CD14-positive monocyte (primary cell): Measurements from ENCODE around the gene KIF21B. TPM values are rescaled to one million over a fixed set of nuclear protein-coding genes. Genes with fewer than 3 reads are reported as not detected.

Experiments
- DNase-seq, 3 donors: peaks; one replicate each; pipeline ENCODE4 v3.0.0-alpha.2; 2011 to 2022
- H2AFZ ChIP-seq: 2 replicates; pipeline ENCODE4 v1.6.0; 2012; ENCODE audit warnings: mild to moderate bottlenecking, low read depth, low read length, inconsistent platforms; ENCODE audit not compliant: insufficient read depth, poor library complexity, severe bottlenecking
- H3K27ac ChIP-seq, 2 donors: 1 replicate in 1 of 2; 2 replicates in 1 of 2; pipeline ENCODE4 v1.5.1; 2012 to 2013; ENCODE audit warnings: low read length in 2 of 2, control low read depth in 1 of 2, inconsistent platforms in 1 of 2, low read depth in 1 of 2, mild to moderate bottlenecking in 1 of 2
- H3K27me3 ChIP-seq, 2 donors: one replicate each; pipeline versions ENCODE4 v1.6.0 to v1.6.1; 2011 to 2013; ENCODE audit warnings: low read length in 2 of 2; ENCODE audit not compliant: control insufficient read depth in 2 of 2, insufficient read depth in 2 of 2
- H3K36me3 ChIP-seq, 2 donors: replicated peaks in 1 of 2; 1 replicate in 1 of 2; 2 replicates in 1 of 2; pipeline versions ENCODE4 v1.5.1 to v1.6.1; 2012 to 2013; ENCODE audit warnings: low read length in 2 of 2, control low read depth in 1 of 2, inconsistent platforms in 1 of 2, mild to moderate bottlenecking in 1 of 2; ENCODE audit not compliant: insufficient read depth in 2 of 2, control insufficient read depth in 1 of 2
- H3K4me1 ChIP-seq, 2 donors: 1 replicate in 1 of 2; 2 replicates in 1 of 2; pipeline versions ENCODE4 v1.5.1 to v1.6.1; 2012 to 2013; ENCODE audit warnings: low read length in 2 of 2, control low read depth in 1 of 2, inconsistent platforms in 1 of 2, mild to moderate bottlenecking in 1 of 2, moderate library complexity in 1 of 2; ENCODE audit not compliant: insufficient read depth in 2 of 2, control insufficient read depth in 1 of 2
- H3K4me2 ChIP-seq: replicated peaks from 2 replicates; pipeline ENCODE3; 2012; ENCODE audit warnings: low read length, moderate library complexity, mild to moderate bottlenecking; ENCODE audit not compliant: poor library complexity, severe bottlenecking; ENCODE audit errors: extremely low read depth
- H3K4me3 ChIP-seq, 3 experiments: fragments of 200-600 bp in 1 of 3; sonication (generic) in 1 of 3; replicated peaks in 1 of 3; 1 replicate in 2 of 3; 2 replicates in 1 of 3; pipeline ENCODE4 v1.5.1; 2011 to 2013; ENCODE audit warnings: low read length in 3 of 3, mild to moderate bottlenecking in 3 of 3, control low read depth in 2 of 3, low read depth in 2 of 3, inconsistent platforms in 1 of 3, moderate library complexity in 1 of 3
- H3K79me2 ChIP-seq: 2 replicates; pipeline ENCODE4 v1.6.0; 2012; ENCODE audit warnings: mild to moderate bottlenecking, control low read depth, inconsistent platforms, low read length, moderate library complexity; ENCODE audit not compliant: insufficient read depth
- H3K9ac ChIP-seq: 2 replicates; pipeline ENCODE4 v1.6.0; 2017; ENCODE audit warnings: low read length, mild to moderate bottlenecking; ENCODE audit not compliant: insufficient read depth, poor library complexity, severe bottlenecking
- H3K9me3 ChIP-seq, 2 donors: replicated peaks in 1 of 2; 1 replicate in 1 of 2; 2 replicates in 1 of 2; pipeline versions ENCODE4 v1.5.1 to v1.6.1; 2012 to 2013; ENCODE audit warnings: low read length in 2 of 2, control low read depth in 1 of 2; ENCODE audit not compliant: control insufficient read depth in 1 of 2, insufficient read depth in 1 of 2
- H4K20me1 ChIP-seq: 2 replicates; pipeline ENCODE4 v1.6.0; 2012; ENCODE audit warnings: mild to moderate bottlenecking, low read length, control low read depth, moderate library complexity; ENCODE audit not compliant: insufficient read depth
- H3K27ac Mint-ChIP-seq, 7 donors: one replicate each; pipeline ENCODE4 v1.8.0; 2020; ENCODE audit warnings: mild to moderate bottlenecking in 7 of 7, mixed read lengths in 7 of 7, moderate library complexity in 6 of 7, inconsistent platforms in 2 of 7
- H3K27me3 Mint-ChIP-seq, 3 donors: one replicate each; pipeline ENCODE4 v1.8.0; 2021 to 2022; ENCODE audit warnings: low read depth in 3 of 3, mild to moderate bottlenecking in 3 of 3, mixed read lengths in 3 of 3, moderate library complexity in 3 of 3, inconsistent platforms in 1 of 3
- H3K36me3 Mint-ChIP-seq, 2 donors: one replicate each; pipeline ENCODE4 v1.8.0; 2020; ENCODE audit warnings: mixed read lengths in 2 of 2, inconsistent platforms in 1 of 2, mild to moderate bottlenecking in 1 of 2
- H3K4me1 Mint-ChIP-seq: one replicate; pipeline ENCODE4 v1.8.0; 2020; ENCODE audit warnings: mild to moderate bottlenecking, mixed read lengths
- H3K4me3 Mint-ChIP-seq, 2 donors: one replicate each; pipeline ENCODE4 v1.8.0; 2020; ENCODE audit warnings: mild to moderate bottlenecking in 2 of 2, mixed read lengths in 2 of 2, moderate library complexity in 1 of 2
- H3K9me3 Mint-ChIP-seq, 7 donors: one replicate each; pipeline ENCODE4 v1.8.0; 2020 to 2022; ENCODE audit warnings: mixed read lengths in 7 of 7, mild to moderate bottlenecking in 6 of 7, moderate library complexity in 6 of 7, inconsistent platforms in 2 of 7
- CTCF ChIP-seq: fragments of 200-600 bp; IDR thresholded peaks from one replicate; pipeline ENCODE4 v1.8.0; 2022; ENCODE audit warnings: antibody characterized with exemption, mild to moderate bottlenecking
- WGBS: methylation state at CpG from one replicate; pipeline ENCODE4 v1.1.5; 2013; ENCODE audit warnings: missing lambda C conversion rate; ENCODE audit not compliant: insufficient coverage; 5-methylcytosine and 5-hydroxymethylcytosine counted together
- intact Hi-C, 2 donors: fragments of 100-400 bp; cut with micrococcal nuclease; formaldehyde crosslinking; loops; one replicate each; pipeline versions ENCODE4 v1.15.0 to v1.15.1; 2023
- polyA plus RNA-seq, 3 donors: library from polyadenylated mRNA; depleted of rRNA in 1 of 3; unstranded in 2 of 3; stranded (reverse) in 1 of 3; fragments of 300-500 nt in 2 of 3; fragments of >200 nt in 1 of 3; fragmentation: Illumina TruSeq in 2 of 3; gene quantifications; 1 replicate in 2 of 3; 2 replicates in 1 of 3; pipeline ENCODE4 v1.2.3, GENCODE V29; 2012 to 2021

The KIF21B gene
- polyA plus RNA-seq, 3 donors, result 0.18 to 9.8 (median 0.30) TPM

DNA sequence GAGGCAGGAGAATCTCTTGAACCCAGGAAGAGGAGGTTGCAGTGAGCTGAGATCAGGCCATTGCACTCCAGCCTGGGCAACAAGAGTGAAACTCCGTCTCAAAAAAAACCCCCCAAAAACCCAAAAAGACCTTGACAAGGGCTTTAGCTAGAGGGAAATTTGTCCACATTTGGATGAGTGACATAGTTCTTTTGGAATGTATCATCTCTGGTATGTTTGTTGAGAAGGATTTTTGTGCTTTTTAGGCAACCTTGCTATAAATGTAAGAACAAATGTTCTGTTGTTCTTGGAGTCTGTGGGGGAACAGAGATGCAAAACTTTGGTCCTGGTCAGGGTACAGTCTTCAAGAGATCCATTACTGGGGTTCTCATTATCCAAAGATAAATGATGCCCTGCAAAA, 99.9 kb downstream of the KIF21B start:
- Histone ChIP-seq H3K27me3 (no peaks in the 10 kb centered on the region), H3K27ac (no peak overlapping the region), H3K9ac (no peak overlapping the region), H3K36me3 (no peaks in the 10 kb centered on the region), H3K4me1 (no peaks in the 10 kb centered on the region), H3K4me3 (no peak overlapping the region), H3K4me2 (no peak overlapping the region), H3K79me2 (no peaks in the 10 kb centered on the region), H3K9me3 (no peaks in the 10 kb centered on the region), H2AFZ (no peak overlapping the region), H4K20me1 (no peaks in the 10 kb centered on the region)
- H3K27ac Mint-ChIP-seq, result no peak overlapping the region
- DNase-seq, result no peak
- H3K27me3 Mint-ChIP-seq, result peaks cover 2 to 5% (median 3%) of the 10 kb centered on the region in 3 donors
- H3K4me1 Mint-ChIP-seq, result peaks cover 15% of the 10 kb centered on the region
- intact Hi-C loops, result no loop called here
- no CpG with 5 or more reads among the region's 1 CpG for WGBS
- no peak for TF ChIP-seq CTCF
- no peak overlapping the region for H3K4me3 Mint-ChIP-seq
- no peaks in the 10 kb centered on the region for H3K36me3 Mint-ChIP-seq
- no peaks in the 10 kb centered on the region for H3K9me3 Mint-ChIP-seq

DNA sequence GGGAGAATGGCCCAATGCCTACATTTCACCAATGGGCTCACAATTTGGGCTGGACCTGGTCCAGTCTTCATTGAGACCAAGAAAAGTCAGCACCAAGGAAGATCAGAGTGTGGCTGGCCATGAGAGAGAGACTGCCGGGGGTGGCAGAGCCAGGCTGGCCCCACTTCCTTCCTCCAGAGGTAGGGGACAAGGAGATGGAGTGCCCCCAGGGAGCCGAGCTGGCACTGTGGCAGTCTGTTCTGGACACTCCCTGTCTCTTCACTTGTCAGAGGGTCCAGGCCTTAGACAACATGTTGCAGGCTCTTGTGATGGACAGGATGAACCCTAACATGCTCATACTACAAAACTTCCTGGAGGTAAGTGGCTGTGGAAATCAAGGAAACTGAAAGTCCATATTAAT, 101.1 kb downstream of the KIF21B start:
- Mint-ChIP-seq H3K27ac (no peak overlapping the region), H3K27me3 (peaks cover 0 to 5% (median 2%) of the 10 kb centered on the region in 3 donors), H3K36me3 (no peaks in the 10 kb centered on the region), H3K9me3 (no peaks in the 10 kb centered on the region), H3K4me3 (no peak overlapping the region), H3K4me1 (peaks cover 15% of the 10 kb centered on the region)
- no peaks in the 10 kb centered on the region for H3K9me3 ChIP-seq
- no peak overlapping the region for H3K27ac ChIP-seq
- no peak overlapping the region for H2AFZ ChIP-seq
- no peak overlapping the region for H3K9ac ChIP-seq
- WGBS, result 38% methylated on average over 1 of the region's 2 CpGs
- H4K20me1 ChIP-seq, result no peaks in the 10 kb centered on the region
- no peaks in the 10 kb centered on the region for H3K27me3 ChIP-seq
- H3K4me3 ChIP-seq, result no peak overlapping the region
- H3K36me3 ChIP-seq, result no peaks in the 10 kb centered on the region
- intact Hi-C loops, result no loop called here
- no peaks in the 10 kb centered on the region for H3K79me2 ChIP-seq
- H3K4me1 ChIP-seq, result no peaks in the 10 kb centered on the region
- no peak for TF ChIP-seq CTCF
- DNase-seq, result no peak
- H3K4me2 ChIP-seq, result no peak overlapping the region
